Stimulated activated CD4-positive, alpha-beta T cell treated with anti-CD3 and anti-CD28 coated beads, TNF-alpha, amount 100 ng/mL, for 24 hours (primary cell): ENCODE measurements around the gene BRAT1.

Experiments
- DNase-seq, 3 experiments: peaks; one replicate each; pipeline ENCODE4 v3.0.0-alpha.2; 2020; ENCODE audit warnings: low read depth in 3 of 3

The BRAT1 gene

DNA sequence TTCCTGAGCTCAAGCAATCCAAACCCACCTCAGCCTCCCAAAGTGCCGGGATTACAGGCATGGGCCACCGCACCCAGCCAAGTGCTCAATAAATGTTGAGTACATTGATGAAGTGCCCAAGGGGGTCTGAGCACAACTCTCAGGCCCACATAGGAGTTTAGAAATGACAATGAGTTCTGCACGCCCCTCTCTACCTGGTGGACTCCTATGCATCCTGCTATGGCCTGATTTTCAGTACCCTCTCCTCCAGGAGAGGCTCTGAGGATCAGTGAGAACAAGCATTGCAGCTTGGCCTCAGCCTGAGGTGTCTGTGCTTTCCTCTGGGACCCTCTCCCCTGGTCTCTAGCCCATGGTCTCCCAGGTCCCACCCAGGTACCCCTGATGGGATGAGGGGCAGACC, 58.3 kb downstream of the BRAT1 start:
- DNase-seq: no peak

GRCh38 chr7:2496375-2496774, 58.9 kb downstream of the BRAT1 start:
- no peak for DNase-seq

GRCh38 chr7:2495418-2496299, 59.7 kb downstream of the BRAT1 start:
- no peak for DNase-seq

GRCh38 chr7:2494191-2495130, 60.9 kb downstream of the BRAT1 start:
- no peak for DNase-seq

DNA sequence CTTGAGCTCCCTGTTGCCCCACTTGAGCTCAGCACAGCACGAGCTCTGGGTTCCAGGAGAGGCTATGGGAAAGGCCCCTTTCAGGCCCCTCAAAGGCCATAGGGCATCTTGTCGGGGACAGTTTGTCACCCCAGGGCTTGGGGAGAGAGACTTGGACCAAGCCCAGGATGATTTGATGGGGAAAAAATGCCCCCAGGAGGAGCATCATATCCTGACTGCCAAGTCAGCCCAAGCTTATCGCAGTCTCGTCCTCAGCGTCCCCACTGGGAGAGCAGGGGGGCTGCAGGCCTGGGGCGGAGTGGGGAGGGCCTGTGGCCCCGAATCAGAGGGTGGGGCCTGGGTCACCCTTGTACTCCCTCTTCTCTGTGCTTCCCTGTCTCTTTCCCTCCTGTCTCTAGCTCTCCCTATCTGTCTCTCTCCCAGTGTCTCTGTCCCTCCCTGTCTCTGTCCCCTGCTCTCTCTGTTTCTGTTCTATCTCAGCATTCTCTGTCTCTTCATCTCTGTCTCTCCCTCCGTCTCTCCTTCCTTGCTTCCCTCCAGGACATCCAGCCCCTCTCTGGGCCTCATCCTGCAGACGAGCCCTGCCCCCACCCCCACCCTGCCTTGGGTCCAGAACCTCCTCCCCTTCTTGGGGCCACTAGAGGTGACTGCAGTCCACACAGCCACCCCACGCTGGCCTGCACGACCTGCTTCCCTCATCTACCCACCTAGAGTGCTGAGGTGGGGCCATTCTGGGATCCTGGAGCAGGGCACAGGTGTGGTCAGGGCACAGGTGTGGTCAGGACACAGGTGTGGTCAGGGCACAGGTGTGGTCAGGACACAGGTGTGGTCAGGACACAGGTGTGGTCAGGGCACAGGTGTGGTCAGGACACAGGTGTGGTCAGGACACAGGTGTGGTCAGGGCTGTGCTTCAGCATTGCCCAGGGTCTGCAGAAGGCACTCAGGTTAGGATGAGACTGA, 61.8 kb downstream of the BRAT1 start:
- DNase-seq: no peak

DNA sequence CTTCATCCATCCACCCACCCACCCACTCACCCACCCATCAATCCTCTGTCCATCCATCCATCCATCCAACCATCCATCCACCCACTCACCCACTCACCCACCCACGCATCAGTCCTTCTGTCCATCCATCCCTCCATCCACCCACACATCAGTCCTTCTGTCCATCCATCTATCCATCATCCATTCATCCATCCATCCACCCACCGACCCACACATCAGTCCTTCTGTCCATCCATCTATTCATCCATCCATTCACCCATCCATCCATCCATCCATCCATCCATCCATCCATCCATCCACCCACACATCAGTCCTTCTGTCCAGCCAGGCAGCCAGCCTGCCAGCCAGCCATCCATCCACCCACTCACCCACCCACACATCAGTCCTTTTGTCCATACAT, 63.3 kb downstream of the BRAT1 start:
- no peak for DNase-seq

DNA sequence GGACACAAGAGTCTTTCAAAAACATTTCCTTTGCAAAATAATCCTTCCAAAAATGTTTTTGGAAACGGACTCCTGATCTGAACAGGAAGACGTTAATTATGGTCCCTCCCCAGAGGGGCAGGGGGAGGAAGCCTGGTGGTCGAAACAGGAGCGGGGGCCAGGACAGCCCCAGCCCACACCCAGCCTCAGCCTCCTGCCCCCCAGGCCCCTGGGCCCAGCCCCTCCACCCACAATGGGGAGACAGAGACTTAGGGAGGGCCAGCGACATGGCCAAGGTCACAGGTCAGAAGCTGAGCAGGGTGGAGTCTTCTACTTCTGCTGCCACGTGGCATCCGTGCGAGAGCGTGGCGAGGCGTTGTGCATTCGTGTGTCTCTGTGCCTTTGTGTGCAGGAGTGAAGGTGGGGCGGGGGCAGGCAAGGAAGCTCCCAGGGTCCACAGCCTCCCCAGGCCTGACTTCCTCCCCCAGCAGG, 65.1 kb downstream of the BRAT1 start:
- no peak for DNase-seq

GRCh38 chr7:2488681-2489080, 66.6 kb downstream of the BRAT1 start:
- DNase-seq: no peak

DNA sequence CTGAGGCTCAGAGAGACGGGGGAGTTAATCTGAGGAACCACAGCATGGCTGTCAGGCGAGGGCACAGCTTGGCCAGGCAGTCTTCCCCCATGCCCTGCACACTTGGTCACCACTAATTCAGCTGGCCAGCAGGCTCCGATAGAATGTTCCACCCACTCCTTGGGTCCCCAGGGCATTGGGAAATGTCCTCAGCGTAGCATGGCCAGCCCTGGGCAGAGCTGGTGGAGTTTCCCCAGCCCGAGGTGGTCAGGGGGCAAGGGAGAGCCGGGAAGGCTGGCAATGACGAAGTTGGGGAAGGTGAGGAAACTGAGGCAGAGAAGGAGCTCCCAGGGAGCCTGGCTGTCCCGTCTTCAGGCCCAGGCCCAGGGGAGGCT, 67.1 kb downstream of the BRAT1 start:
- DNase-seq: no peak
